ENCODE results near the gene CACNB1.

Gene CACNB1

GRCh38 chr17:39141915-39142664 is 55.4 kb downstream of the CACNB1 start:
- TF ChIP-seq CTCF (IDR thresholded peaks at IDR 0.05; ENCODE audit: borderline replicate concordance, control extremely low read depth, extremely low read depth, insufficient read depth, missing control alignments): no peak
- DNase-seq (ENCODE audit: low spot score): no peak
- in situ Hi-C loops (cut with MboI; ENCODE audit: low sequenced_read_pairs, unreplicated experiment): no loop called here

GRCh38 chr17:39141294-39141693 is 56.2 kb downstream of the CACNB1 start:
- in situ Hi-C loops (cut with MboI; ENCODE audit: low sequenced_read_pairs, unreplicated experiment): no loop called here
- TF ChIP-seq CTCF (IDR thresholded peaks at IDR 0.05; ENCODE audit: borderline replicate concordance, control extremely low read depth, extremely low read depth, insufficient read depth, missing control alignments): no peak

GRCh38 chr17:39139561-39139960 is 57.9 kb downstream of the CACNB1 start:
- no peak for DNase-seq (ENCODE audit: low spot score)
- TF ChIP-seq CTCF (IDR thresholded peaks at IDR 0.05; ENCODE audit: borderline replicate concordance, control extremely low read depth, extremely low read depth, insufficient read depth, missing control alignments): no peak
- in situ Hi-C loops (cut with MboI; ENCODE audit: low sequenced_read_pairs, unreplicated experiment): no loop called here

More at GRCh38 chr17:39141294-39141693, 56.2 kb downstream of the CACNB1 start:
- DNase-seq (ENCODE audit: low spot score): no peak

- TF ChIP-seq CTCF (IDR thresholded peaks at IDR 0.05; ENCODE audit: borderline replicate concordance, control extremely low read depth, extremely low read depth, insufficient read depth, missing control alignments): no peak
- in situ Hi-C loops (cut with MboI; ENCODE audit: low sequenced_read_pairs, unreplicated experiment): no loop called here
- no peak for DNase-seq (ENCODE audit: low spot score)
Observed at GRCh38 chr17:39139161-39139511, 58.3 kb downstream of the CACNB1 start.

- in situ Hi-C loops (cut with MboI; ENCODE audit: low sequenced_read_pairs, unreplicated experiment): no loop called here
- DNase-seq (ENCODE audit: low spot score): no peak
- no peak for TF ChIP-seq CTCF (IDR thresholded peaks at IDR 0.05; ENCODE audit: borderline replicate concordance, control extremely low read depth, extremely low read depth, insufficient read depth, missing control alignments)
Observed at GRCh38 chr17:39138431-39139160, 58.9 kb downstream of the CACNB1 start.

GRCh38 chr17:39134878-39135277 is 62.6 kb downstream of the CACNB1 start:
- DNase-seq (ENCODE audit: low spot score): no peak
- in situ Hi-C loops (cut with MboI; ENCODE audit: low sequenced_read_pairs, unreplicated experiment): no loop called here
- no peak for TF ChIP-seq CTCF (IDR thresholded peaks at IDR 0.05; ENCODE audit: borderline replicate concordance, control extremely low read depth, extremely low read depth, insufficient read depth, missing control alignments)

All from GM13976 (cell line).